Chondrocyte (in vitro differentiated cells): ENCODE measurements around the gene GDPGP1. TPM values are rescaled to one million over a fixed set of nuclear protein-coding genes. Genes with fewer than 3 reads are reported as not detected.

Experiments
- DNase-seq: peaks from one replicate; pipeline ENCODE4 v3.0.0; 2021; ENCODE audit warnings: mixed read lengths, low spot score
- H3K27ac Mint-ChIP-seq: one replicate; pipeline ENCODE4 v1.8.0; 2021; ENCODE audit warnings: mild to moderate bottlenecking, moderate library complexity, mixed read lengths; ENCODE audit not compliant: unreplicated experiment
- H3K27me3 Mint-ChIP-seq: 2 replicates; pipeline ENCODE4 v1.8.0; 2021; ENCODE audit warnings: low read depth, mixed read lengths
- H3K36me3 Mint-ChIP-seq: 2 replicates; pipeline ENCODE4 v1.8.0; 2021; ENCODE audit warnings: low read depth, mixed read lengths
- H3K4me1 Mint-ChIP-seq: 2 replicates; pipeline ENCODE4 v1.8.0; 2021; ENCODE audit warnings: low read depth, mild to moderate bottlenecking, mixed read lengths
- H3K4me3 Mint-ChIP-seq: one replicate; pipeline ENCODE4 v1.8.0; 2021; ENCODE audit warnings: mild to moderate bottlenecking, moderate library complexity, mixed read lengths; ENCODE audit not compliant: unreplicated experiment
- H3K9me3 Mint-ChIP-seq: 2 replicates; pipeline ENCODE4 v1.8.0; 2021; ENCODE audit warnings: low read depth, mixed read lengths
- CTCF ChIP-seq: fragments of 200-600 bp; sonication (generic); IDR thresholded peaks from 2 replicates; pipeline ENCODE4 v1.5.0; 2021; ENCODE audit warnings: antibody characterized with exemption, mild to moderate bottlenecking, moderate library complexity
- total RNA-seq: library from RNA; stranded (reverse); gene quantifications from 3 replicates; pipeline ENCODE4 v1.2.1, GENCODE V29; 2021

GDPGP1 gene
- total RNA-seq, 1 donor from 2014 or later: 5.8 TPM

- Mint-ChIP-seq H3K27ac (no peak overlapping the region), H3K36me3 (no peaks in the 10 kb centered on the region), H3K27me3 (no peaks in the 10 kb centered on the region), H3K4me3 (no peak overlapping the region), H3K4me1 (peaks cover 17% of the 10 kb centered on the region), H3K9me3 (no peaks in the 10 kb centered on the region)
- TF ChIP-seq CTCF: no peak
- DNase-seq: no peak
Observed at GRCh38 chr15:90189781-90190467, 44.1 kb upstream of the GDPGP1 start.

GRCh38 chr15:90190606-90191343 is 43.2 kb upstream of the GDPGP1 start:
- H3K4me3 Mint-ChIP-seq: no peak overlapping the region
- no peak for DNase-seq
- no peak for TF ChIP-seq CTCF
- no peak overlapping the region for H3K27ac Mint-ChIP-seq
- no peaks in the 10 kb centered on the region for H3K9me3 Mint-ChIP-seq
- no peaks in the 10 kb centered on the region for H3K27me3 Mint-ChIP-seq
- no peaks in the 10 kb centered on the region for H3K36me3 Mint-ChIP-seq
- peaks cover 12% of the 10 kb centered on the region for H3K4me1 Mint-ChIP-seq

- no peaks in the 10 kb centered on the region for H3K27me3 Mint-ChIP-seq
- TF ChIP-seq CTCF: no peak
- no peaks in the 10 kb centered on the region for H3K9me3 Mint-ChIP-seq
- no peaks in the 10 kb centered on the region for H3K36me3 Mint-ChIP-seq
- no peak for DNase-seq
- H3K4me3 Mint-ChIP-seq: no peak overlapping the region
- peaks cover 12% of the 10 kb centered on the region for H3K4me1 Mint-ChIP-seq
- H3K27ac Mint-ChIP-seq: no peak overlapping the region
Observed at GRCh38 chr15:90191344-90191687, 42.7 kb upstream of the GDPGP1 start.

GRCh38 chr15:90191794-90192509 is 42.1 kb upstream of the GDPGP1 start:
- H3K4me3 Mint-ChIP-seq: no peak overlapping the region
- H3K4me1 Mint-ChIP-seq: peaks cover 12% of the 10 kb centered on the region
- TF ChIP-seq CTCF: no peak
- no peak overlapping the region for H3K27ac Mint-ChIP-seq
- no peaks in the 10 kb centered on the region for H3K27me3 Mint-ChIP-seq
- no peak for DNase-seq
- H3K36me3 Mint-ChIP-seq: no peaks in the 10 kb centered on the region
- H3K9me3 Mint-ChIP-seq: no peaks in the 10 kb centered on the region

- Mint-ChIP-seq H3K4me3 (no peak overlapping the region), H3K27ac (no peak overlapping the region), H3K9me3 (no peaks in the 10 kb centered on the region)
Observed at GRCh38 chr15:90192961-90193786, 40.8 kb upstream of the GDPGP1 start.

More at GRCh38 chr15:90192961-90193786, 40.8 kb upstream of the GDPGP1 start:
- Mint-ChIP-seq H3K36me3 (no peaks in the 10 kb centered on the region), H3K27me3 (no peaks in the 10 kb centered on the region), H3K4me1 (peaks cover 12% of the 10 kb centered on the region)
- TF ChIP-seq CTCF: no peak
- no peak for DNase-seq
